ENCODE results near the gene CEP126.

Gene CEP126

GRCh38 chr11:102006835-102007566 is 92.2 kb downstream of the CEP126 start:
- no peak for DNase-seq (ENCODE audit: extremely low read depth in 1 of 2, low read depth in 1 of 2)

DNA sequence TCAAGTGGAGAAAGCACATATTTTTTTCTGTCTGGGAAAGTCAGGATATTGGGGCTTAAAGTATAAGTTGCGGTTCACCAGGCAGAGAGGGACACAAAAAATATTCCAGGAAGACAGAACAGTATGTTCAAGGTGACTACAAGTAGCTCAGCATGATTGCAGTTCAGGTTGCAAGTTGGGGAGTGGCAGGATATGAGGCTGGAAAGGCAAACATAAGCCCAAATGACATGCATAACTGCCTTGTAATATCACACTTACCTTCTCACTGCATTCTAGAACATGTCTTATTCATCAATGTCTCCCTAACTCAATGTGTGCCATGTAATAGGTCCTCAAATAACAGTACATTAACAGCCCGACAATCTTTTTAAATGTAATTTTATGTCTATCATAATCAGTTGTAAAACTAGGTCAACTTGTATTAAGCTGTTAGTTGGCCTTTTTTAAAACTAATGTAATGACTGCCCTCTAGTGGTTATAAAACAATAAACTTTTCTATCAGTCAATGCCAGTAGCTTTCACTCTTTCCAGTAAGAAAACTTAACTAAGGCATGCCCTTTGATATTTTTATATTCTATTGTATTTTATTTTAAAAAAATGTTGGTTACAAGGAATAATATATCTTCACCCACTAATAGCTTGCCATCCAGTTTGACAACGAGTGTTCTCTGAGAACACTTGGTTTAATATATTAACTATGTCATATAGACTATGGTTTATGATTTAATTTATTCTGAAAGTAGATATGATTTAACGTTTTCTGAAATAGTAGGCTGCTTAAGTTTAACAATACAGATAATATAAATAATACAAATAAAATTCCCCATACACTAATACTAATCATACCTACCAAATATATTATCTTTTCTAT is 93.0 kb downstream of the CEP126 start:
- no peak for DNase-seq (ENCODE audit: extremely low read depth in 1 of 2, low read depth in 1 of 2)

- DNase-seq (ENCODE audit: extremely low read depth in 1 of 2, low read depth in 1 of 2), result no peak
These were observed 96.1 kb downstream of the CEP126 start for GRCh38 chr11:102010776-102011494.

DNA sequence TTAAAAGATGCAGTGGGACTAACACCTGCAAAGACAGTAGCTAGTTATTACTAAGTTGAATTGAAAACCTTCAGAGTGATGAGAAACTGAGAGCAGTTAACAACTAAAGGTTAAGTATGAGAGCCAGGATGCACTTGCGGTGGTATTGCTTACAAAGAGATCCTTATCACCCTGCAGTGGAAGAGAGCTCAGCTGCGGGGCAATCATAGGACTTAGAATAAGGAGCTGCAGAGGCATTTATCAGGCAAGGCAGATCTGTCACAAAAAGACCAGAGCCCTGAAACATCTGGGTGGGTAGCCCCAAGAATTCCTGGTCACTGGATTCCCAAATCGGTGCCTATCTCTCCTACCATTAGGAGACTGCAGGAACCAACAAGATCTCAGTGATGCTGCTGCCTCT is 98.1 kb downstream of the CEP126 start:
- no peak for DNase-seq (ENCODE audit: extremely low read depth in 1 of 2, low read depth in 1 of 2)

GRCh38 chr11:102014756-102015155 is 99.9 kb downstream of the CEP126 start:
- no peak for DNase-seq (ENCODE audit: extremely low read depth in 1 of 2, low read depth in 1 of 2)

GRCh38 chr11:102017026-102017425 is 102.2 kb downstream of the CEP126 start:
- DNase-seq (ENCODE audit: extremely low read depth in 1 of 2, low read depth in 1 of 2), result no peak

DNA sequence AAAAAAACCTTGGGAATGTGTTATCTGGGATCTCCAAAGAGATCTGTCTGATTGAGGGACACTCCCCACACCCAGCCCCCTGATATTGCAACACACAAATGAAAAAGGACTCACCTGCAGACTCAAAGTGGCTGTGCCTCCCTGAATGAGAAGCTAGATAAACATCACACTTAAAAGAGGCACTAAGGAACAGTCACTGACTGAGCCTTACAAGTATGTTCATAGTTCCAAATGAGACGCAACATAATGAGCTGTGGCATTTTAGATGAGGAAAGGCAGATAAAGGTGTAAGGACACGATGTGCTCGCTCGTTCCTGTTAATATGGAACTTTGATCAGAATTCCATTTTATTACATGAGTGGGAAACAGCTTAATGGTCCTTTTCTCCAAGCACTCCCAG is 111.4 kb downstream of the CEP126 start:
- no peak for DNase-seq (ENCODE audit: extremely low read depth in 1 of 2, low read depth in 1 of 2)

GRCh38 chr11:102026959-102027358 is 112.1 kb downstream of the CEP126 start:
- DNase-seq (ENCODE audit: extremely low read depth in 1 of 2, low read depth in 1 of 2), result no peak

DNA sequence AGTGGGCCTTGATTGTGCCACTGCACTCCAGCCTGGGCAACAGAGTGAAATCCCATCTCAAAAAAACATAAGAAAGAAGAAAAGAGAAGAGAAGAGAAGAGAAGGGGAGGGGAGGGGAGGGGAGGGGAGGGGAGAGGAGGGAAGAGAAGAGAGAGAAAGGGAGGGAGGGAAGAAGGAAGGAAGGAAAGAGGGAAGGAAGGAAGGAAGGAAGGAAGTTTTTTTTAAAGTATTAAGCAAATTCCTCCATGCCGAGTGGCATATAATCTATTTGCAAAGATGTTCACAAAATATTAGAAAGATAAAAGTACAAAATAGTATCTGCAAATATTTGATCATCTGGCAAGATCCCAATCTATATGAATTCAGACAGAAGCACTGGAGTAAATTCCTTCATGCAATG is 121.9 kb downstream of the CEP126 start:
- no peak for DNase-seq (ENCODE audit: extremely low read depth in 1 of 2, low read depth in 1 of 2)

DNA sequence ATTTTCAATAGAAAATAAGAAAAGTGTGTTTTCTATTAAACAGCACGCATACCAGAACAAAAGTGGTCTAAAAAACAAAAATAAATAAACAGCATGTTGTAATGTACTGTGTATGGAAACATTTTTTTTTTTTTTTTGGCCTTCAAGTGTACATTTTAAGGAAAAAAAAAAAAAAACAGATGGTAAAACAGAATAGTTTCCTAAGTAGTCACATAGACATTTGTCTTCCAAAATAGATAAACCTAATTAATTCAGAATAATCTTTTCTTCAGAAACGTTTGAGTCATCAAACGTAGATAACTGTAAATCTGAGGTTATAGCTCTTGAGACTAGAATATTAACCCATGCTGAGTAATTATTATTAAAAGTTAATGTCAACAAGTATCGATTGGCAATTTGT is 132.0 kb downstream of the CEP126 start:
- DNase-seq (ENCODE audit: extremely low read depth in 1 of 2, low read depth in 1 of 2), result no peak

GRCh38 chr11:102047305-102047924 is 132.6 kb downstream of the CEP126 start, which contains the start of gene CFAP300:
Gene CFAP300, plus strand, starts transcription at chr11:102047437. Its CDS starts 34 bp downstream, at chr11:102047471.
- peak; percentile 7 to 50 for DNase-seq (ENCODE audit: extremely low read depth in 1 of 2, low read depth in 1 of 2)
